ENCODE data around the gene NDUFB11. TPM values are rescaled to one million over a fixed set of nuclear protein-coding genes. Genes with fewer than 3 reads are reported as not detected.

The NDUFB11 gene
- total RNA-seq, 1 donor from 2014 or later: 94.1 TPM

GRCh38 chrX:47101206-47101605 lies 43.3 kb downstream of the NDUFB11 start:
- H3K27me3 Mint-ChIP-seq: no peaks in the 10 kb centered on the region
- no peak overlapping the region for H3K4me3 Mint-ChIP-seq (ENCODE audit: low read depth)
- H3K27ac Mint-ChIP-seq: no peak overlapping the region
- TF ChIP-seq CTCF (IDR thresholded peaks at IDR 0.05; ENCODE audit: unreplicated experiment): no peak
- H3K36me3 Mint-ChIP-seq (ENCODE audit: insufficient read depth): peaks cover 9% of the 10 kb centered on the region
- DNase-seq (ENCODE audit: low spot score, unreplicated experiment): no peak
- H3K4me1 Mint-ChIP-seq (ENCODE audit: low read depth): no peaks in the 10 kb centered on the region
- peaks cover 20% of the 10 kb centered on the region for H3K9me3 Mint-ChIP-seq (ENCODE audit: low read depth)

- peaks cover 17% of the 10 kb centered on the region for H3K9me3 Mint-ChIP-seq (ENCODE audit: low read depth)
- no peak overlapping the region for H3K27ac Mint-ChIP-seq
- no peak overlapping the region for H3K4me3 Mint-ChIP-seq (ENCODE audit: low read depth)
- H3K36me3 Mint-ChIP-seq (ENCODE audit: insufficient read depth): peaks cover 11% of the 10 kb centered on the region
- no peaks in the 10 kb centered on the region for H3K27me3 Mint-ChIP-seq
- DNase-seq (ENCODE audit: low spot score, unreplicated experiment): no peak
- no peak for TF ChIP-seq CTCF (IDR thresholded peaks at IDR 0.05; ENCODE audit: unreplicated experiment)
- H3K4me1 Mint-ChIP-seq (ENCODE audit: low read depth): no peaks in the 10 kb centered on the region
These were observed 46.0 kb downstream of the NDUFB11 start for GRCh38 chrX:47098338-47099094.

GRCh38 chrX:47097018-47097417 lies 47.5 kb downstream of the NDUFB11 start:
- Mint-ChIP-seq H3K27ac (no peak overlapping the region), H3K36me3 (ENCODE audit: insufficient read depth) (peaks cover 11% of the 10 kb centered on the region), H3K9me3 (ENCODE audit: low read depth) (peaks cover 15% of the 10 kb centered on the region), H3K4me3 (ENCODE audit: low read depth) (no peak overlapping the region), H3K27me3 (no peaks in the 10 kb centered on the region), H3K4me1 (ENCODE audit: low read depth) (no peaks in the 10 kb centered on the region)
- no peak for DNase-seq (ENCODE audit: low spot score, unreplicated experiment)
- no peak for TF ChIP-seq CTCF (IDR thresholded peaks at IDR 0.05; ENCODE audit: unreplicated experiment)

- Mint-ChIP-seq H3K36me3 (ENCODE audit: insufficient read depth) (peaks cover 4% of the 10 kb centered on the region), H3K27ac (no peak overlapping the region), H3K4me1 (ENCODE audit: low read depth) (no peaks in the 10 kb centered on the region), H3K27me3 (no peaks in the 10 kb centered on the region), H3K9me3 (ENCODE audit: low read depth) (peaks cover 9% of the 10 kb centered on the region), H3K4me3 (ENCODE audit: low read depth) (no peak overlapping the region)
- no peak for DNase-seq (ENCODE audit: low spot score, unreplicated experiment)
- no peak for TF ChIP-seq CTCF (IDR thresholded peaks at IDR 0.05; ENCODE audit: unreplicated experiment)
These were observed 50.6 kb downstream of the NDUFB11 start for GRCh38 chrX:47093860-47094259.

- Mint-ChIP-seq H3K9me3 (ENCODE audit: low read depth) (peaks cover 9% of the 10 kb centered on the region), H3K36me3 (ENCODE audit: insufficient read depth) (peaks cover 5% of the 10 kb centered on the region), H3K27ac (no peak overlapping the region), H3K4me3 (ENCODE audit: low read depth) (no peak overlapping the region), H3K27me3 (no peaks in the 10 kb centered on the region), H3K4me1 (ENCODE audit: low read depth) (no peaks in the 10 kb centered on the region)
- no peak for DNase-seq (ENCODE audit: low spot score, unreplicated experiment)
- peak; percentile 65 for TF ChIP-seq CTCF (IDR thresholded peaks at IDR 0.05; ENCODE audit: unreplicated experiment)
These were observed 51.3 kb downstream of the NDUFB11 start for GRCh38 chrX:47093248-47093647.

Other genes starting within 250 kb of the NDUFB11 start
- 22.5 and 23.4 TPM in 2 replicates for gene JADE3, start 232.3 kb downstream of the NDUFB11 start, total RNA-seq
- gene RGN, start 66.3 kb downstream of the NDUFB11 start, total RNA-seq: 7.3 and 8.0 TPM in 2 replicates
- gene RBM10, start 519 bp upstream of the NDUFB11 start, total RNA-seq: 62.5 and 68.2 TPM in 2 replicates
- gene UBA1, start 49.1 kb upstream of the NDUFB11 start, total RNA-seq: 524 and 538 TPM in 2 replicates
- gene CDK16, start 74.0 kb upstream of the NDUFB11 start, total RNA-seq: 236 and 253 TPM in 2 replicates
- gene USP11, start 88.3 kb upstream of the NDUFB11 start, total RNA-seq: 267 and 277 TPM in 2 replicates
- 2.0 TPM in 2 replicates for gene ZNF157, start 225.9 kb upstream of the NDUFB11 start, total RNA-seq